Measurements from ENCODE around the gene GFM1.
"Not testable (repeated sequence)": the region's sequence is repeated elsewhere in the genome, so short reads cannot be mapped to it uniquely, and the experiment has no call there.

GFM1 gene

DNA sequence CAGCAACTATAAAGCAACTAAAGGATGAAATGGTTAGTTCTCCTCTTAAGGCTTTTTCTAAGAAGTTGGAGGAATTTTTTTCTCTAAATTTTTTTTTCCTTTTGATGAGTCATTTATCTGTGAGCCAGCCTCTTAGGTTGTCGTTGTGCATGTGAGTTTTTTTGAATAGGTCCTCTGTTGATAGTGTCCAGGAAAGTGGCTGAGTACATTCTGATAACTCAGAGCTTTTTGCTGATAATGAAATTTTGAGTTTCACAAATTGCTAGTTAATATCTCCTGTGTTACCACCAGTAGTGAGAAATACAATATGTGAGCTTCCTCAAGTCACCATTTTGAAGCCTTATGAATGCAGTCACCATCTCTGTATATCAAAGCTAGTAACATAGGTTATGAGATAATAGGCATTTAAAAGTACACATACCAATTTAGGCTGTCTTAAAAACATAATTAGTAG lies 35.2 kb downstream of the GFM1 start:
- no peak for DNase-seq

DNA sequence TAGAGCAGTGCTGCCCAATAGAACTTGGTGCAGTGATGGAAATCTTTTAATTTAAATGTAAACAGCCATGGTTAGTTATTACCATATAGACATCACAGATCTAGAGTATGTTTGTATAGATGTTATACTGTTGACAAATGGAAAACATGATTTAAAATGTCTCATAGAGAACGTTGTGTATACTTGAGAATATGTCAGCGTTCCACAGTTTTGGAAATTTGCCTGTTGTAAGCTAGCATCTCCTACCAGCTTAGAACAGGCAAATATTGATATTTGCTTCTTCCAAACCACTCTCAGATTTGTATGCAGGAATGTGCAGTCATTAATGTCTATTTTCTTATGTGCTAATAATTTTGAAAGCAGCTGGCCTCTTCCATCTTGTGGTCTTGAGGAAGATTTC lies 36.5 kb downstream of the GFM1 start:
- no peak for DNase-seq

DNA sequence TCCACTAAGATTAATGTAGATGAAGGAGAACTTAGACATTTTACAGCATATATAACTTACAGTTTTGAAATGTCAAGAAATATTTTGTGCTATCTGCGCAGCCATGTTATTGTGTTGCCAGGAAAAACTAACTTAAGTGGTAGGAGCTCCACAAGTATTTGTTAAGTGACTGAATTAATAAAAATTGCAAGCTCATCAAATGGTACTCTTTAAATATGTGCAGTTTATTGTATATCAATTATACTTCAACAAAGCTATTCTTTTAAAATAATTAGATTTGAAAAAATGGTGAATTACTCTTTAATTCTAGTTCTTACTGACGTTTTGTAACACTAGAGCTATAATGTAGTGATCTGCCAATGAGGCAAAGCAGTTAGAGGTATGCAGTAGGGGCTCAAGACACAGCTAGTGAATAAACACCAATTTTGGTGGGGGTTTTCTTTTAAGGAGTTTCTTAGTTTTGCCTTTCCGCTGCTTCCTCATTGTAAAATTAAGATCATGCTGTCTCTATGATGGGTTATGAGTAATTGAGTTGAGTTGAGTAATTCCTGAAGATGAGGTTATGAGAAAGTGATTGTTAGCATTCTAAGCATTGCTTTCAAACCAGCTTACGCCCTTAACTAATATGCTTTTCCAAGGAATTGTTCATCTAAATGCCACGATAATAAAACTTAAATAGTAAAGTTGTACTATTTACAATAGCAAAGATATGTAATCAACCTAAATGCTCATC lies 39.1 kb downstream of the GFM1 start:
- DNase-seq: no peak

DNA sequence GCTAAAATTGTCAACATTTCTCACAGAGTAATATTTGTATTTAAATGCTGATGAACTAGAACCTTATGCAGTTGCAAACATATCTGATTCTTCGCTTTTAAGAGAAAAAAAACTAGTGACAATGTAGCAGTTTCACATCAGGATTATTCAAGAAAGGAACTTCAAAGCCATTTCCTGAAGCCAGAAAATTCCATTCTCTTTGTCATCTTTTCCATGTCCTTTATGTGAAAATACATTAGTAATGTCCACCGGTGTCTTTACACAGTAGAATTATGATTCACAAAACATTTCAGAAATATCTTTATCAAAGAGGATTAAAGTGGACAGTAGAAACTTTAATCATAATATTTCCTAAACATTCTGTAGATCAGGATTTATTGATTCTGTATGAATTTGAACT lies 40.8 kb downstream of the GFM1 start:
- no peak for DNase-seq

DNA sequence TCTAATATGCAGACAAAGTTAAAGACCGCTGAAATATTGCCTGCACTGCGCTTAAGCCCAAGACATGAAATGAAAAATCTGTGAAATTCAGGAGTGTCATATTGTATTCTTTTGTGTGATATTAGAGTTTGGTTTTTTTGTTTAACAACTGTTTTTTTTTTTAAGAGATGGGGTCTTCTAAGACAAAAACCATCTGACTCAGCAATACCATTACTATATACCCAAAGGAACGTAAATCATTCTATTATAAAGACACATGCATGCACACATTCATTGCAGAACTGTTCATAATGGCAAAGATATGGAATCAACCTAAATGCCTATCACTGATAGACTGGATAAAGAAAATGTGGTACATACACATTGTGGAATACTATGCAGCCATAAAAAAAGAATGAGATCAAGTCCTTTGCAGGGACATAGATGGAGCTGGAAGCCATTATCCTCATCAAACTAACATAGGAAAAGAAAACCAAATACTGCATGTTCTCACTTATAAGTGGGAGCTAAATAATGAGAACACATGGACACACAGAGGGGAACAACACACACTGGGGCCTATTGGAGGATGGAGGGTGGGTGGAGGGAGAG lies 49.6 kb downstream of the GFM1 start:
- DNase-seq: not testable (repeated sequence)

DNA sequence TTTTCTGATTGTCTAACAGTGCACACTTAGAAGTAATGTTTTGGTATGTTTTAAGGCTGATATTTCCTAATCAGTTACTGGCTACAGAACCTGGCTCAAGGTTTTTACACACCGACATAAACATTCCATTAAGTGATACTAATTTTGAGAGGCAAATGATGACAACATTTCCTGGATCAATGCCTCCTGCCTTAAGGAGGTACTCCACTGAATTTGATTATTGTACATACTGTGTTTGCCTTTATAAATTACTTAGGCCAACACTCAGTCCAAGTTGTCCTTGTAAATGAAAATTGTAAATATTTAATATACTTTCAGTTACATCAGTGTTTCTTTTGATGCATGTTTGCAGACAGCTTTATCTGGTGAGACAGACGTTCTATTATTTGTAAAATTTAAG lies 52.3 kb downstream of the GFM1 start:
- no peak for DNase-seq

DNA sequence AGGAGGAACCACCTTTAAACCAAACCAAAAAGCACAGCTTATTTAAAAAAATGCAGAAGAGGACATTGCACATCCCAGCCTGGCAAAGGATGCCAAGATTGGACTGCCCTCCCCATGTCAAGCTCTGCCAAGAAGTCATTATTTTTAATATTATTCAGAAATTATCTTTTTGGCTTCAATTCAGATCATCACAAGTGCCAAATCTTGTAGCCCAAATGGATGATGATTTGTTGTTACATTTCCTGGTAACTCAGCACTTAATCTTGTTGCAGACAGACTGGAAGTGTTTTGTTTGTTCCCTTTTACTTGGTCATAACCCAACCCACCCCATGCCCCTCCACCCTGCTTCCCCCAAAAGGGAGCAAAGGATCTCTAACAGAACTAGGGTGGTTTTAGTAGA lies 56.2 kb downstream of the GFM1 start:
- DNase-seq: no peak

DNA sequence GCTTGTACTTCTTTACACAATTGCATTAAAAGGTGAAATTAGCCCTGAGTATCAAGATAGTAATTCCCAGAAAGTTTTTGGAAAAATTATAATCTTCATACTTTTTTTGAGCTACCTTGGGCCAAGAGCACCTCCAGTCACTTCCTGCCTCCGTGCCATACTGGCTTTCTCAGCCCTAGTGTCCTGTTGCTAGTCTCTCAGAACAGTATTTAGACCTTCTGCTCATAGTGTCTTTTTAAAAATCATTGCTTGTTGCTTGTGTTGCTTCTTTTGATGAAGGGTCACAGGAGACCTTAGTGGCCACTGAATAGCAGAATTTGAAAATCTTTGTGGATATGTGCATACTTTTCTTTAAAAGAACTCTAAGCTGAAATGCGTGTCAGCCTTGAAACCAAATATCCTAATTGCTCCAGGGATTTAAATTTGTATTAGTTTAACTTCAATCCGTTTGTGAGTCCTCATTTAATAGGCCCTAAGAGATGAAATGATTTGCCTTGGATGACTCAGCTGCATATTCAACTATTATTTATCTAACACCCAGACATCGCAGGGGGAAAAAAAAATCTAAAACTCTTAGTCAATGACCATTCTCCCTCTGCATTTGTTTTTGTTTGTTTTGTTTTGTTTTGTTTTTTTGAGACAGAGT lies 57.2 kb downstream of the GFM1 start:
- no peak for DNase-seq

DNA sequence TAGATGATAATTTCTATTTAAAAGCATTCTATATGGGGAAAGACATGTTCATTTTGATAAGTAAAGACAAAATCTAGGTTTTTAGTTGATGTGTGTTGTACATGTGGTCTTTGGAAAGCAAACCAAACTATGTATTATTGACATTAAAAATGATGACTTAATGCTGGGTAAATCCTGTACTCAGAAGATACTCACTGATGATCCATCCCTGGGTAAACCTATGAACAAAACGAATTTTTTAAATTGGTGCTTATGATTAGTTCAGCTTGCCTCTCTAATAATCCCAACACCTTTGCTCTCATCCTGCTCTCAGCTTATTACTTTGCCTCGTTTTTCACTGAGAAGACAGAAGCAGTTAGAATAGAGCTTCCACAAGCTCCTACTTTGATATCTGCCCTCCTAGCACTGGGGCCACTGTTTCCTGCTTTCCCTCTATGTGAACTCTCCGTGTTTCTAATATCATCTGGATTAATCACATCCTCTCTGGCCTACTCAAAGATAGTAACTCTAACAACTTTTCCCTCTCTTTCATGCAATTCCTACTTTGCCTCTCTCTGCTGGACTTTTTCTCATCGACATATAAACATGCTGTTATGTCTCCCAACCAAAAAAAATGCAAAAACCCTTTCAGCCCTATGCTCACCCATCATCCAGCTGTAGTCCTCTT lies 58.6 kb downstream of the GFM1 start:
- DNase-seq: no peak

DNA sequence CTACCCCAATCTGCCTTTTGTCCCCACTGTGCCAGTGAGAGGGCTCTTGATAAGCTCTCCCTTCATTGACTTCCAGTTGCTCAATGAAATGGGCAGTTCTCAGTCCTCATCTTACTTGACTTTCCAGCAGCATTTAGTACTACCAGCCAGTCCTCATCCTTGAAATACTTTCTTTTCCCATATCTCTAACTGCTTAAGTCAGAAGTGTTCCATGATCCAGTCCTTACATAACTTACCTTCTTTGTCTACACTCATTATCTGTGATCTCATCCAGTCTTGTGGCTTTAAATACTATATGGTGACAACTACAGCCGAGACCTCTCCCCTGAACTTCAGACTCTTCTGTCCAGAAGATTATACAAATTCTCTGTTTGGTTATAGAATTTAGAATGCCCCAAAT lies 59.2 kb downstream of the GFM1 start:
- DNase-seq: no peak

DNA sequence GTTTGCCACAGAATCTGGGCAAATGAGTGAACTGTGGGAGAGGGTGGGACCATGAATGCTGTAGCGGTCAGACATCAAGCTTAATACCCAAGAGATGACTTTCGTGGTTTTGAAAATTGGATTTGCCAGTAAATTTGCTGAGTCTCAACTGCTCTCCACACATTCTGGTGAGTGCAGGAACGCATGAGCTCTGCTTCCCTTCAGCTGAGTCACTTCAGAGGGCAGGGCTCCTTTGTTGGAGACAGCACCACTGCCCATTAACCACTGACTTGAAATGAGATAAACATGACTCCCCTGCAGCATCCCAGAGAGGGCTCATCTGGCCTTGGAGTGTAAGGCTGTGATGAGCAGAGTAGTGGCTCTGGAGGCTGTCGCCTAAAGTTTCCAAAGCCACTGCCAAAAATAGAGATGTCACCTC lies 65.3 kb downstream of the GFM1 start:
- DNase-seq: peak; percentile 30

DNA sequence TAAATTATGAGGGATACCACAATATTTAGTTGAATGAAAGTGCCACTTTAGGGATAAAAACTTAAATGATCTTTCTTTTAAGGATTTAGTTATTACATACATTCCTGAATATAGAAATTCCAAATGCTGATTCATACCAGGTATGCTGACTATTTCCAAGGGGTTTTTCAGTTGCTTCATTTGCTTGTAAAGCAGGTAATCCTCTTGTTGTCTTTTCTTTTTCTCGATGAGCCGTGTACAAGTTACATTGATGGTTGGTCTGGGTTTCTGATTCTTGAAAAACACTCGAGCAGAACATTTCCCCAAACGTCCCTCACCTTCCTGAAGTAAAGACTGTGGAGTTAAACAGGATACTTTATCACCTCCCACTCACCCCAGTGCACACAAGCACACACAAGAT lies 66.3 kb downstream of the GFM1 start:
- DNase-seq: no peak

DNA sequence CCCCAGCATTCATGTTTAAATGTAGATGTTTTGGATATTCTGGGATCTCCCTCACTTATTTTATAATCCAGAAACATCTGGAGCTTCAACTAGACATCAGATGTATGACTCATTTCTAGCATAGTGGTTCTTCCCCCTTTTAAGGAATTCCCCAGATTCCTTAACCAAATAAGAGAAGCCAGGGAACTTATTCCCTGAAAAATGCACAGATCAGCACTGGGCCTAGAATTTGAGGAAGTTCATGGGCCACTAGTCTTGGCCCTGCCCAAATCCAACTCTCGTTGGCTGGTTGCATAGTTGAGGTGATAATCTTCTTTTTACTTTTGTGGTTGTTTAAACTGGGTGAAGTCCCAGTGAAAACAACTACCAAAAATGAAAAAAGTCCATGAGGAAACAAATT lies 67.6 kb downstream of the GFM1 start:
- no peak for DNase-seq

DNA sequence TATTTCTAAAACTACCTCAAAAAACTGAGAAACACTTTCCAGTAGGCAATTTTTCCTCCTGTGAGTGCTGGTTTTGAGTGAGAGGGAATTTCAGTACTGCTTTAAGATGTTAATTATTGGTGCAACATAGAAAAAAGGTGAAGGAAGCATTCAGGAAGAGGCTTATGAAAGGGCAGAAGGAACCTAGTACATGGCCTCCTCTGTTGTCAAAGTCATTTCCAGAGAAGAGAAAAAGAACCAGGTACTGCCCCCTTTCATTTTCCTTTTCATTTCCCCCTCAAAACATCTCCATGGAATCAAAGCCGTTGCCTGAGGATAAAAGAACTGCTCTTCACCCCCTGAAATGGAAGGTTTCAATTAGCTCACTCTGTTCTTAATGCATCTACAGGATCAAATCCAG lies 68.1 kb downstream of the GFM1 start:
- DNase-seq: no peak

DNA sequence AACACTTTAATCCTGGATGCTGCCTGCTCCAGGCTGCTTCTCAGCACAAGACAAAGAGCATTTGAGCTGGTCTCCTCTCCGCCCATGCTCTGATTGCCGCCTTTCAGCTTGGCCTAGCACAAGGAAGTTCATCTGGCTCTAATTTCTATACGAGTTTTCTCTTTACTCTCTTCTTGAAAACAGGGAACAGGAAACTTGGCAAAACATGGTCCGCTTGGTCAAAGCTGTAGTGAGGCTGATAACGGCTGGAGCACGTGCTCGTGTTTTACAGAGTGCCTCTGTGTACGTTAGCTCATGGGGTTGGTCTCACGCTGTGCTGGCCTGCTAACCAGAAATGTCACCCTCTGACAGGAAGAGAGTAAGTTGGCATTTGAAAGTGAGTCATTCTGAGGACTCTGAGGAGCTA lies 68.8 kb downstream of the GFM1 start:
- DNase-seq: no peak

DNA sequence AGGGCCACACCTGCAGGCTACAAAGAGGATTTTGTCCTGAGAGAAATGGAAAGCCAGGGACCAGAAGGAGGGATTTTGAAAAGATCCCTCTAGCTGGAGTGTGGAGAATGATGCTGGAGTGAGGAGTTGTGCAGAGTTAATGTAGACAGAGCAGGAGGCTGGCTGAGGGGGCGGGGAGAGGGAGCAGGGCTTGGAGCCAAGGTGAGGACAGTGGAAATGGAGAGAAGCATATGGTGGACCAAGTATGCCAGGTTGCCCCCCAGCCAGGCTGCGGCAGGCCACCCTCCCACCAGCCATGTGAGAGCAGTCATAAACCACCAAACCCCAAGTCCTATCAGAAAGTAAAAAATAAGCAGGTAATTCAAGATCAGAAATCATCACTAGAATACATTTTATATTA lies 73.2 kb downstream of the GFM1 start:
- DNase-seq: no peak

DNA sequence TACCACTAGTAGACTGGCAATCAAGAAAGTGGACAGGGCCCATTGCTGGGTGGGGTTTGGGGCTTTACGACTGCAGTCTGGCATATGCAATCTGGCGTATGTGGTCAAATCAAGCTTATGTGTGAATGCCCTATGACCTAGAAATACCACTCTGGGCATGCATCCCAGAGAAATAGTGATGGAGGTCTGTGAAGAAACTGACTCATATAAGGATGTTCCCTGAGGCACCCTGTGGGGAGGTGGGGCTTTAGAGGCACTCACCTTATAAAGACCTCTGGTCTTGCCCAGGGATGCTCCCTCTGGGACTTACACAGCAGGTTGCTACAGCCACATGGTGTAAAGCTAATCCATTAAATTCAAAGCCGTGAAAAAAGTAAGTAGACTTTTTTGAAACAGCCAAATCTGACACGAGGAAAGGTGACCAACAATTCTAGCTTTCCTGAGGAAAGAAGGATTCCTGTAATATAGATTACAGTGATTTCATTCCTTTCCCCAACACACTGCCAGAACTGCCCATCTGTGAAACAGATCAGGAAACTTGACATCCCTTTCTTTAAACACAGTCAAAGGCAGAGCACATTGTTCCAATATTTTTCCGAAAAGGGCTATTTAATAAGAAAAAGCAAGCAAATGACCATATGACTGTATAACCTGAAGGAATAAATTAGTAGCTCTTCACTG lies 74.3 kb downstream of the GFM1 start:
- peak; percentile 62 for DNase-seq

DNA sequence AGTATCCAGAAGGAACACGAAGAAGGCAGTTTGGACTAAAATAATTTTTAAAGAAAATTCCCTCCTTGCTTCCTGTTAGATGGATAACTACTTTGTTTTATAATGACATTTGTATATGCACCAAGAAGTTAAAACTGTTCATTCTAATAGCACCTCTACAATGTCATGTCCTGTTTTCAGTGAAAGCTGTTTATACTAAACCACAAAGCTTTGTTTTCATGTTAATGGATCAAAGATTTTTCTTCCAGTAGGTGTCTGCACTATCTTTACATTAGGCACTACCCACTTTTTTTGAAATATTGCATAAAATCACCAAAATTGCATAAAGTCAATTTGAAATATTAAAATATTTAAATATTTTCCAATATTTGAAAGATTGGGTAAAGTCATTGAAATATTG lies 77.8 kb downstream of the GFM1 start:
- no peak for DNase-seq

DNA sequence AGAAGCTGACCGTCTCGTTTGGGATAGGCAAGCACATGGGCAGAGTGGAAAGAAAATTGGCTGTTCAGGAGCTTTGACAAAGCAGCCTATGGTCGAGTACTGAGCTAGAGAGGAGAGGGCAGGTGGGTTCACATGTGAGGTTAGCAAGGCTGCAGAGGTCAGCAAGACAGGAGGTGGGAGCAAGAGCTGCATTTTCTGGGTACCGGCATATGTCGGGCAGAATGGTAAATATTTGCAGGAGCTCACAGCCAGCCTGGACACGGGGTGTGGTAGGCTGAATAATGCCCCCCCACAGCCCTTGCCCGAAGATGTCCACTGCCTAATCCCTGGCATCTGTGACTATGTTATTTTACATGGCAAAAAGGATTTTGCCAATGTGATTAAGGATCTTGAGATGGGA lies 79.7 kb downstream of the GFM1 start:
- no peak for DNase-seq

DNA sequence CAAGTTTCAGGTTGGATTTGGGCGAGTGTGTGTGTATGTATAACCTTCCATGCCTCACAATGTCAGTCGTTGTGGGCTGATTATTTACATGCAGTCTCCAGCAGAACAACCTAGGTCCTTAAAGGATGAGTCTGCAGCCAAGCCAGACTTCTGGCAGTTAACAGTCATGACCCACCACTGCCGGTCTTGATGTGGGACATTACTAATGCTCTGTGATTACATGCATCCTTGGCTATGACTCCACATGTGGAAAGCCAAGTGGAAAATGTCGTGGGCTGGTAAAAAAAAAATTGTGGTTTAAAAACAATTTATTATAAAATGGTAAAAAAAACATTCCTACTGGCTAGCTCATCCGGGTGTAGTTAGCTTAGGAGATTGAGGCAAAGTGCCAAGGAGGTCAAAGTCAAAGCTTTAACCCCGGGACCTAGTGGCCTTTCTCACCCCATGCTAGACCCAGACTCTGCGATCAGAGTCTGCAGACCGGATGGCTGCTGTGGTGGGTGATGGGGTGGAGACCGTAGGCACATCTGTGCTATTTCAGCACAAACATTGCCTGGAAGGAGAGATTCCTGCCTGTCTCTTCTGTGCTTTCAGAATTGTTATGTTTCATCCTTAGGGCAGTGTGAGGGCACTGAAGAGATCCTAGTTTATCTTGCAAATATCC lies 81.2 kb downstream of the GFM1 start:
- peak; percentile 76 for DNase-seq

DNA sequence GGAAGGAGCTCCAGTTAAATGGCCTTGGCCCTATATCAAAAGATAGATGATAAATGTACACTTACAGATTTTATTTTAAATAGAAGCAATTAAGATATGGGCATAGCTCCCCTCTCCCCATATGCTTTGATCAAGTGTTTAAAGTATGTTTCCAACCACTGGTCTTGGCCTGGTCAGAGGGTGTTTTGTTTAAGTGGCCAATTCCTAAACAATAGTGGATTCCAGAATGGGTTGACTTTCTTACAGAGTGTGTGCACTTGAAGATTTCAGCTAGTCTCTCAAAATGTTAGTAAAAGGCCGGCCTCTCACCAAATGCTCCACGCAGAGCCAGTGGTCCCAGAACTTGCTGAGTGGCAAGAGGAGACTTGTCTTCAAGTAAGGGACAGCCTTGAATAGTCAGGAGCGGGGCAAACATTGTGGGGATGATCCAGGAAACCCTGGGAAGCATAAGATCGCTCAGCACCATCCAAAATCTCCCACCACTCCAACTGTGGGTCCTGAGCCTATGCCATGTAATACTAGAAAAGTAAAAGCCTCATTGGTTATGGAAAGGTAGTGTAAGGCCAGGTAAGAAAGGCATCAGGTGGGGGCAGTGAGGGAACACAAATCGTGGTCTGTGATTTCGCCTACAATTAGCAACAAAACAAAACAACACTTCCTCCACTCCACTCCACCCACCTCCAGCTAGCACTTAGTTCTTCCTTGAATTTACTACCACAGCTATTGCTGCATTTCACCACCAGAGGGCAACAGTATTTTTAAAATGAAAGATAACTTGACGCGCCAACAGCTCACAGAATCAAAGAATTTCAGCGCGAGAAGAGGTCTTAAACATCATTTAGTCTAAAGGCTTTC lies 83.1 kb downstream of the GFM1 start:
- DNase-seq: peak; percentile 57

DNA sequence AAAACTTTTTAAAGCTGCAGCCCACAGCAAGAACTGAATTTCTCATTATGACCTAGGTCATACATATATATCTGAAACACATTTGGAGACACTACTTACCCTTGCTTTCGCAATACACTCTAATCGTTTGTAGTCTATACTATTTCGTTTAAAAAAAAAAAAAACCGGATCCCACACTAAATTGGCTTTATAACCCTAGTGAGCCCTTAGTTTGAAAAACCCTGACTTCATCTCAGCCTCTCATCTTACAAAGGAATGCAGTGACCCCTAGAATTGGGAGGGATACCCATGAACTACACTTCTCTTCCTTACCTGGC lies 83.7 kb downstream of the GFM1 start:
- no peak for DNase-seq

Measured in right hindlimb (tissue), 1 donor.